Suprapubic skin (tissue), 4 donors: ENCODE data around the gene ICAM2. TPM values are rescaled to one million over a fixed set of nuclear protein-coding genes. Genes with fewer than 3 reads are reported as not detected.
A peak's percentile ranks its signal among the peaks of the same experiment; 100 is the strongest.

Experiments
- DNase-seq, 2 donors: peaks; one replicate each; pipeline ENCODE4 v3.0.0-alpha.2; 2019; ENCODE audit warnings: low spot score in 2 of 2
- H3K27ac ChIP-seq: fragments of 200-600 bp; sonication (generic); one replicate; pipeline ENCODE4 v1.5.1; 2019
- H3K27me3 ChIP-seq: fragments of 200-600 bp; sonication (generic); one replicate; pipeline ENCODE4 v1.5.1; 2019
- H3K36me3 ChIP-seq: fragments of 200-600 bp; sonication (generic); one replicate; pipeline ENCODE4 v1.5.1; 2019
- H3K4me1 ChIP-seq: fragments of 200-600 bp; sonication (generic); one replicate; pipeline ENCODE4 v1.5.1; 2019
- H3K4me3 ChIP-seq: fragments of 200-600 bp; sonication (generic); one replicate; pipeline ENCODE4 v1.5.1; 2019; ENCODE audit warnings: mild to moderate bottlenecking
- H3K9me3 ChIP-seq: fragments of 200-600 bp; sonication (generic); one replicate; pipeline ENCODE4 v1.5.1; 2019
- CTCF ChIP-seq, 2 donors: fragments of 200-600 bp in 1 of 2; fragments of 450-650 bp in 1 of 2; sonication (generic) in 1 of 2; IDR thresholded peaks; one replicate each; pipeline ENCODE4 v1.5.1; 2016 to 2019; ENCODE audit warnings: antibody characterized with exemption in 2 of 2, mild to moderate bottlenecking in 1 of 2, moderate library complexity in 1 of 2
- EP300 ChIP-seq: sonication (generic); formaldehyde crosslinking; IDR thresholded peaks from one replicate; pipeline ENCODE4 v1.6.1; 2017; ENCODE audit warnings: antibody characterized with exemption
- POLR2A ChIP-seq, 2 donors: fragments of 450-650 bp; IDR thresholded peaks; one replicate each; pipeline ENCODE4 v1.6.1; 2017; ENCODE audit warnings: antibody characterized with exemption in 2 of 2, mild to moderate bottlenecking in 2 of 2, moderate library complexity in 2 of 2
- POLR2AphosphoS5 ChIP-seq, 3 donors: sonication (generic); formaldehyde crosslinking; IDR thresholded peaks; one replicate each; pipeline ENCODE4 v1.6.1; 2017; ENCODE audit warnings: antibody characterized with exemption in 3 of 3
- WGBS: methylation state at CpG from one replicate; pipeline ENCODE4 v1.1.5; 2018; 5-methylcytosine and 5-hydroxymethylcytosine counted together
- total RNA-seq, 4 donors: library from RNA; depleted of rRNA; stranded (reverse); fragments of >200 nt; gene quantifications; one replicate each; pipeline ENCODE4 v1.1.0, GENCODE V29; 2016

Gene ICAM2
- total RNA-seq, 4 donors from 2014 or later, result 8.4 to 32.5 (median 14.9) TPM

- H3K9me3 ChIP-seq, result no peaks in the 10 kb centered on the region
- 19% methylated on average over 3 of the region's 3 CpGs for WGBS
- no peaks in the 10 kb centered on the region for H3K27me3 ChIP-seq
- H3K27ac ChIP-seq, result no peak overlapping the region
- H3K4me1 ChIP-seq, result peaks cover 11% of the 10 kb centered on the region
- H3K4me3 ChIP-seq, result no peak overlapping the region
- TF ChIP-seq CTCF (IDR thresholded peaks at IDR 0.05) (peak; percentile 45 to 70), POLR2AphosphoS5 (IDR thresholded peaks at IDR 0.05) (no peak)
- H3K36me3 ChIP-seq, result no peaks in the 10 kb centered on the region
- DNase-seq, result peak in 1 of 2 donors; percentile 71
Observed at GRCh38 chr17:64028874-64029464, 8.5 kb upstream of the ICAM2 start.

- TF ChIP-seq CTCF (IDR thresholded peaks at IDR 0.05) (peak; percentile 86 to 92), POLR2A (IDR thresholded peaks at IDR 0.05) (no peak), EP300 (no peak), POLR2AphosphoS5 (IDR thresholded peaks at IDR 0.05) (no peak)
- no peaks in the 10 kb centered on the region for H3K27me3 ChIP-seq
Observed at GRCh38 chr17:64025732-64026294, 5.4 kb upstream of the ICAM2 start.

GRCh38 chr17:64024781-64025731 lies 4.6 kb upstream of the ICAM2 start:
- 61% methylated on average over 19 of the region's 19 CpGs for whole genome bisulfite sequencing

More at GRCh38 chr17:64025732-64026294, 5.4 kb upstream of the ICAM2 start:
- H3K36me3 ChIP-seq, result no peaks in the 10 kb centered on the region
- WGBS, result 2% methylated on average over 10 of the region's 21 CpGs
- peaks cover 11% of the 10 kb centered on the region for H3K4me1 ChIP-seq
- H3K9me3 ChIP-seq, result no peaks in the 10 kb centered on the region
- peak; percentile 89 to 90 for DNase-seq
- no peak overlapping the region for H3K27ac ChIP-seq
- H3K4me3 ChIP-seq, result peak overlapping the region; percentile 2

GRCh38 chr17:64024215-64024654 lies 3.8 kb upstream of the ICAM2 start:
- DNase-seq, result peak in 1 of 2 donors; percentile 24
- no peaks in the 10 kb centered on the region for H3K36me3 ChIP-seq
- H3K9me3 ChIP-seq, result no peaks in the 10 kb centered on the region
- peaks cover 18% of the 10 kb centered on the region for H3K4me1 ChIP-seq
- 75% methylated on average over 8 of the region's 8 CpGs for WGBS
- TF ChIP-seq POLR2AphosphoS5 (IDR thresholded peaks at IDR 0.05) (no peak), POLR2A (IDR thresholded peaks at IDR 0.05) (no peak), EP300 (no peak), CTCF (IDR thresholded peaks at IDR 0.05) (no peak)
- no peak overlapping the region for H3K4me3 ChIP-seq
- H3K27me3 ChIP-seq, result no peaks in the 10 kb centered on the region
- no peak overlapping the region for H3K27ac ChIP-seq

More at GRCh38 chr17:64024781-64025731, 4.6 kb upstream of the ICAM2 start:
- Histone ChIP-seq H3K4me3 (peak overlapping the region; percentile 2), H3K36me3 (no peaks in the 10 kb centered on the region), H3K4me1 (peaks cover 15% of the 10 kb centered on the region), H3K9me3 (no peaks in the 10 kb centered on the region), H3K27me3 (no peaks in the 10 kb centered on the region), H3K27ac (no peak overlapping the region)
- TF ChIP-seq POLR2A (IDR thresholded peaks at IDR 0.05) (no peak), CTCF (IDR thresholded peaks at IDR 0.05) (no peak), EP300 (no peak), POLR2AphosphoS5 (IDR thresholded peaks at IDR 0.05) (no peak)
- DNase-seq, result peak; percentile 60 to 69
